Mesangial cell (primary cell): ENCODE data around the gene KATNB1. TPM values are rescaled to one million over a fixed set of nuclear protein-coding genes. Genes with fewer than 3 reads are reported as not detected.

Source experiments
- total RNA-seq: library from RNA; depleted of rRNA; stranded (reverse); fragments of >200 nt; gene quantifications from 2 replicates; pipeline ENCODE4 v1.2.3, GENCODE V29; 2015

KATNB1 gene, protein sequence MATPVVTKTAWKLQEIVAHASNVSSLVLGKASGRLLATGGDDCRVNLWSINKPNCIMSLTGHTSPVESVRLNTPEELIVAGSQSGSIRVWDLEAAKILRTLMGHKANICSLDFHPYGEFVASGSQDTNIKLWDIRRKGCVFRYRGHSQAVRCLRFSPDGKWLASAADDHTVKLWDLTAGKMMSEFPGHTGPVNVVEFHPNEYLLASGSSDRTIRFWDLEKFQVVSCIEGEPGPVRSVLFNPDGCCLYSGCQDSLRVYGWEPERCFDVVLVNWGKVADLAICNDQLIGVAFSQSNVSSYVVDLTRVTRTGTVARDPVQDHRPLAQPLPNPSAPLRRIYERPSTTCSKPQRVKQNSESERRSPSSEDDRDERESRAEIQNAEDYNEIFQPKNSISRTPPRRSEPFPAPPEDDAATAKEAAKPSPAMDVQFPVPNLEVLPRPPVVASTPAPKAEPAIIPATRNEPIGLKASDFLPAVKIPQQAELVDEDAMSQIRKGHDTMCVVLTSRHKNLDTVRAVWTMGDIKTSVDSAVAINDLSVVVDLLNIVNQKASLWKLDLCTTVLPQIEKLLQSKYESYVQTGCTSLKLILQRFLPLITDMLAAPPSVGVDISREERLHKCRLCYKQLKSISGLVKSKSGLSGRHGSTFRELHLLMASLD
- 44.2 and 45.8 TPM in 2 replicates for total RNA-seq

GRCh38 chr16:57735755-57736418 is at the start of gene KATNB1:
Gene KATNB1 (plus strand): TSS chr16:57735770. CDS start chr16:57737244, 1,474 bp downstream.

GRCh38 chr16:57694725-57695679 is 40.6 kb upstream of the KATNB1 start, which contains the start of gene DRC7:
Gene DRC7 (plus strand): TSS chr16:57694806. CDS start chr16:57697950, 3,144 bp downstream.

DNA sequence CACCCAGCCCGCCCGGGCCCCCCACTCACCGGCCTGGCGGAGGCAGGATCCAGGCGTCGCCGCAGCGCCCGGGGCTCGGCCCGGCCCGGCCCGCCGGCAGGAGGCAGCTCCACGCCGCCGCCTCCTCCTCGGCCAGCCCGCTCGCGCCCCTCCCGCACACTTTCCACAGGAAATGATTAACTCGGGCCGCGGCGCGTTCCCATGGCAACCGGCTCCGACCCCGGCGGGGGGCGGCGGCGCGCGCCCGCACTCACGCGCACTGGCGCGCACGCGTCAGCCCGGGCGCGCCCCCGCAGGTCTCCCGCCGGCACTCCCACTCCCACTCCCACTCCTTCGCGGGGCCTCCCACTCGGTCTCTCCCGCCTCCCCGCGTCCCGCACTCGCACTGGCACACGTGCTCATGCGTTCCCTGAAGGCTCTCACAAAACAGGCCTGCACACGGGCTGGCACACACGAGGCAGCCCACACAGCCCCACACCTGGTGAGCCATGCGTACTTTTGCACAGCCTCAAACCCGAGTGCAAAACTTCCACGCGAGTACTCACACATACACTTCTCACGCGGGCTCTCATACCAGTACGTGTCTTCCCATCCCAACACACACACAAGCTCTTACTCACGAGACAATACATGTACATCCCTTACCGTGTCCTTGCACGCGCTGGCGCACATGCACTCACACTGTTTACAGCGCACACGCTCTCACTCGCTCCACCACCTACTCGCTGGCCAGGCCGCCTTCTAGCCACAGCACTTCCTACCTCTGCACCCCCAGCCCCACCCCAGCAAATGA is 67.0 kb downstream of the KATNB1 start, which contains the start of gene KIFC3:
TSS of gene KIFC3 (minus strand) at position 151 of the 793 bp plus-strand sequence. CDS start 4,248 bp downstream, outside the sequence.

Other genes starting within 250 kb of the KATNB1 start
- gene DOK4, start 249.3 kb upstream of the KATNB1 start, total RNA-seq: 32.9 and 48.2 TPM in 2 replicates
- gene CCDC102A, start 199.2 kb upstream of the KATNB1 start, total RNA-seq: 10.6 and 24.1 TPM in 2 replicates
- 0.16 and 0.38 TPM in 2 replicates for gene ADGRG5, start 193.1 kb upstream of the KATNB1 start, total RNA-seq
- 23.8 and 151 TPM in 2 replicates for gene ADGRG1, start 107.1 kb upstream of the KATNB1 start, total RNA-seq
- not detected in 2 replicates for gene ADGRG3, start 67.5 kb upstream of the KATNB1 start, total RNA-seq
- under 0.01 TPM in 1 of 2 replicates, not detected in the other for gene DRC7, start 41.0 kb upstream of the KATNB1 start, total RNA-seq
- gene KIFC3, start 66.7 kb downstream of the KATNB1 start, total RNA-seq: 75.0 and 102 TPM in 2 replicates
- 0.38 TPM in 1 of 2 replicates, not detected in the other for gene CNGB1, start 235.4 kb downstream of the KATNB1 start, total RNA-seq